Measurements from ENCODE around the gene SRPRA. TPM values are rescaled to one million over a fixed set of nuclear protein-coding genes. Genes with fewer than 3 reads are reported as not detected.

SRPRA gene
- total RNA-seq, 1 experiment from 2014 or later = 64.3 TPM

DNA sequence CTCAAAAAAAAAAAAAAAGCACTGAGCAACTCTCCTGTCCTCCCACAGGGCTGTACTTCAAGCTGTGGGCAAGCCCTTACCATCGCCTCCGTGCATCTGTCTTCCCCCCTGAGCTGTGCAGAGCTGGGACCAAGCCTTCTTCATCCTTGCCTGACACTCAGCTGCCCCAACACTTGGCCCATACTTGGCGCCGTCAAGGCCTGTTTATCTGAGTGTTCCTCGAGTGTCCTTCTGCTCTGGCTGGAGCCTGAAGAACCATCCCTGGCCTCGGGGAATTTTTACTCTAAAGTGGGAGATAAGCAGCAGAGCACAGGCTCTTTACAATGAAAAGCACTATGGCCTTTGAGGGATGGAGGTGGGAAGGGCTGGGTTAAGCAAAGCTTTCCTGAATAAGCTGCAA, 12.6 kb upstream of the SRPRA start:
- H2BK5ac ChIP-seq (ENCODE audit: insufficient read length, low read length) = no peak overlapping the region
- Mint-ChIP-seq H3K27ac (no peak overlapping the region), H3K27me3 (ENCODE audit: low read depth) (peaks cover 14% of the 10 kb centered on the region), H3K36me3 (ENCODE audit: insufficient read depth in 1 of 3, low read depth in 3 of 3) (peaks cover 3 to 25% (median 12%) of the 10 kb centered on the region in 3 experiments; a peak in 6 of 7 replicates), H3K9me3 (no peaks in the 10 kb centered on the region; a peak in 1 of 5 replicates), H3K4me3 (peak overlapping the region in 1 of 2 experiments; percentile 86; a peak in 1 of 5 replicates), H3K4me1 (peaks cover 14 to 16% of the 10 kb centered on the region in 2 experiments)
- H3K9ac ChIP-seq (ENCODE audit: extremely low read depth, insufficient read length, low read length) = no peak overlapping the region
- peaks cover 13% of the 10 kb centered on the region for H3K23me2 ChIP-seq (ENCODE audit: insufficient read length, low read depth, low read length, poor library complexity, severe bottlenecking)
- H3K27ac ChIP-seq (ENCODE audit: insufficient read length, low read depth, low read length) = no peak overlapping the region
- H4K20me1 ChIP-seq (ENCODE audit: control insufficient read depth, insufficient read depth, insufficient read length) = no peaks in the 10 kb centered on the region
- H2AFZ ChIP-seq (ENCODE audit: low read length) = no peak overlapping the region
- H3K14ac ChIP-seq (ENCODE audit: insufficient read depth, low read length) = no peak overlapping the region
- no peak overlapping the region for H3K4ac ChIP-seq (ENCODE audit: low read depth, low read length)
- peaks cover 4% of the 10 kb centered on the region; the same call in 1 of the 2 replicates for H3K4me1 ChIP-seq (ENCODE audit: insufficient read depth, low read length)
- H4K8ac ChIP-seq (replicated peaks; ENCODE audit: insufficient read length, low read depth, low read length) = no peak overlapping the region
- no peak overlapping the region for H4K91ac ChIP-seq (ENCODE audit: insufficient read length, low read depth, low read length)
- H3K4me2 ChIP-seq (ENCODE audit: insufficient read depth, insufficient read length, low read length) = no peak overlapping the region
- TF ChIP-seq, protein P1, sequence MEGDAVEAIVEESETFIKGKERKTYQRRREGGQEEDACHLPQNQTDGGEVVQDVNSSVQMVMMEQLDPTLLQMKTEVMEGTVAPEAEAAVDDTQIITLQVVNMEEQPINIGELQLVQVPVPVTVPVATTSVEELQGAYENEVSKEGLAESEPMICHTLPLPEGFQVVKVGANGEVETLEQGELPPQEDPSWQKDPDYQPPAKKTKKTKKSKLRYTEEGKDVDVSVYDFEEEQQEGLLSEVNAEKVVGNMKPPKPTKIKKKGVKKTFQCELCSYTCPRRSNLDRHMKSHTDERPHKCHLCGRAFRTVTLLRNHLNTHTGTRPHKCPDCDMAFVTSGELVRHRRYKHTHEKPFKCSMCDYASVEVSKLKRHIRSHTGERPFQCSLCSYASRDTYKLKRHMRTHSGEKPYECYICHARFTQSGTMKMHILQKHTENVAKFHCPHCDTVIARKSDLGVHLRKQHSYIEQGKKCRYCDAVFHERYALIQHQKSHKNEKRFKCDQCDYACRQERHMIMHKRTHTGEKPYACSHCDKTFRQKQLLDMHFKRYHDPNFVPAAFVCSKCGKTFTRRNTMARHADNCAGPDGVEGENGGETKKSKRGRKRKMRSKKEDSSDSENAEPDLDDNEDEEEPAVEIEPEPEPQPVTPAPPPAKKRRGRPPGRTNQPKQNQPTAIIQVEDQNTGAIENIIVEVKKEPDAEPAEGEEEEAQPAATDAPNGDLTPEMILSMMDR (conservative IDR thresholded peaks at IDR 0.05) = no peak
- H3K79me1 ChIP-seq (ENCODE audit: insufficient read depth, low read depth, low read length, poor library complexity, severe bottlenecking) = no peaks in the 10 kb centered on the region
- no peak overlapping the region for H2BK12ac ChIP-seq (ENCODE audit: insufficient read length, low read depth, low read length)
- H3K23ac ChIP-seq (ENCODE audit: insufficient read length, low read depth, low read length) = no peak overlapping the region
- no peak overlapping the region for H4K5ac ChIP-seq (ENCODE audit: insufficient read length, low read depth, low read length)
- no peak overlapping the region for H2BK20ac ChIP-seq (ENCODE audit: low read depth, low read length, poor library complexity, severe bottlenecking)
- H3K79me2 ChIP-seq (ENCODE audit: insufficient read depth, low read length) = no peaks in the 10 kb centered on the region
- no peak overlapping the region for H3T11ph ChIP-seq (ENCODE audit: low read length)
- no peak for DNase-seq
- no peak overlapping the region for H2AK5ac ChIP-seq (ENCODE audit: insufficient read length, low read length)
- H2BK120ac ChIP-seq (ENCODE audit: low read depth, low read length, poor library complexity, severe bottlenecking) = no peak overlapping the region
- WGBS (ENCODE audit: extremely low coverage, insufficient read length, low lambda C conversion rate) = no CpG with 5 or more reads among the region's 6 CpGs
- no peak overlapping the region for H3K56ac ChIP-seq (ENCODE audit: insufficient read length, low read depth, low read length)
- no peak overlapping the region for H2BK15ac ChIP-seq (ENCODE audit: low read depth, low read length)
- no peak overlapping the region for H3K18ac ChIP-seq (ENCODE audit: insufficient read length, low read depth, low read length)
- no peaks in the 10 kb centered on the region for H3K9me3 ChIP-seq (ENCODE audit: control insufficient read depth, low read depth, low read length)
- H3K27me3 ChIP-seq (ENCODE audit: insufficient read depth, low read length) = peaks cover 2% of the 10 kb centered on the region; the same call in 1 of the 2 replicates
